H1 (cell line): ENCODE data around the gene ZNF385C. TPM values are rescaled to one million over a fixed set of nuclear protein-coding genes. Genes with fewer than 3 reads are reported as not detected.

Experiments used
- ASH2L ChIP-seq: fragments of 200-600, 300-600 bp; sonication (generic); IDR thresholded peaks from one replicate; pipeline ENCODE4 v1.7.1; 2017; ENCODE audit warnings: low read length
- CEBPB ChIP-seq: IDR thresholded peaks from 2 replicates; pipeline ENCODE4 v1.6.1; 2012; ENCODE audit warnings: low read depth, low read length
- CHD7 ChIP-seq: fragments of 300-600 bp; sonication (generic); IDR thresholded peaks from 2 replicates; pipeline ENCODE4 v1.7.1; 2012; ENCODE audit warnings: low read length, moderate library complexity, mild to moderate bottlenecking, inconsistent platforms; ENCODE audit not compliant: insufficient replicate concordance
- CREB1 ChIP-seq: IDR thresholded peaks from 2 replicates; pipeline ENCODE4 v1.6.1; 2012; ENCODE audit warnings: inconsistent platforms
- FOSL1 ChIP-seq: IDR thresholded peaks from 2 replicates; pipeline ENCODE4 v1.6.1; 2011; ENCODE audit warnings: mild to moderate bottlenecking, low read depth, low read length, moderate library complexity; ENCODE audit not compliant: insufficient read depth
- RXRA ChIP-seq: IDR thresholded peaks from 2 replicates; pipeline ENCODE4 v1.6.1; 2011; ENCODE audit warnings: low read depth, mild to moderate bottlenecking, low read length, moderate library complexity; ENCODE audit not compliant: insufficient read depth
- SRF ChIP-seq: IDR thresholded peaks from 2 replicates; pipeline ENCODE4 v1.6.1; 2011; ENCODE audit warnings: mild to moderate bottlenecking, low read depth, low read length, moderate library complexity
- TCF12 ChIP-seq: IDR thresholded peaks from 2 replicates; pipeline ENCODE4 v1.6.1; 2011; ENCODE audit warnings: low read depth, mild to moderate bottlenecking, low read length
- polyA plus RNA-seq, 7 experiments: library from polyadenylated mRNA; depleted of rRNA in 3 of 7; stranded (reverse) in 5 of 7; unstranded in 2 of 7; fragments of >200 nt in 5 of 7; fragments of 200-250 nt in 2 of 7; gene quantifications; 1 replicate in 5 of 7; 2 replicates in 1 of 7; 4 replicates in 1 of 7; pipeline versions ENCODE4 v1.2.1 to v1.2.3, GENCODE V29; 2011 to 2013; ENCODE audit warnings: missing spikeins in 2 of 7, mixed read lengths in 2 of 7
- total RNA-seq: library from RNA; stranded (reverse); fragmentation: NEBNext Ultra II Directional; extraction: Animal tissue kit (Norgen Biotek cat#: 25700); gene quantifications from 2 replicates; pipeline ENCODE4 v1.2.1, GENCODE V29; 2021

The ZNF385C gene
- total and polyA plus RNA-seq, 2 of the 8 experiments (the other 6 are each of a cell fraction or from before 2014, with no cell fraction given): 3.9 to 6.1 TPM

GRCh38 chr17:42090964-42091790, 7.1 kb downstream of the ZNF385C start (continued):
- TF ChIP-seq CHD7 (no peak), TCF12 (no peak), ASH2L (no peak), CREB1 (no peak), FOSL1 (no peak), SRF (no peak), CEBPB (no peak), RXRA (no peak)
